Upper lobe of left lung (tissue), 4 donors: ENCODE results near the gene PLA2G5.

Experiments used
- EP300 ChIP-seq, 4 donors: sonication (generic); formaldehyde crosslinking; IDR thresholded peaks; one replicate each; pipeline ENCODE4 v1.5.1; 2017; ENCODE audit warnings: antibody characterized with exemption in 4 of 4, control low read depth in 2 of 4
- POLR2A ChIP-seq, 4 donors: fragments of 450-650 bp; IDR thresholded peaks; one replicate each; pipeline ENCODE4 v1.5.1; 2016 to 2017; ENCODE audit warnings: antibody characterized with exemption in 4 of 4, mild to moderate bottlenecking in 2 of 4
- POLR2AphosphoS5 ChIP-seq, 2 donors: sonication (generic); formaldehyde crosslinking; IDR thresholded peaks; one replicate each; pipeline ENCODE4 v1.5.1; 2017; ENCODE audit warnings: antibody characterized with exemption in 2 of 2
- TF ChIP-seq, protein P1 (sequence below), 6 experiments: fragments of 450-650 bp in 4 of 6; fragments of 200-600 bp in 2 of 6; sonication (generic) in 2 of 6; IDR thresholded peaks; one replicate each; pipeline ENCODE4 v1.5.1; 2016 to 2019; ENCODE audit warnings: antibody characterized with exemption in 6 of 6

DNA sequence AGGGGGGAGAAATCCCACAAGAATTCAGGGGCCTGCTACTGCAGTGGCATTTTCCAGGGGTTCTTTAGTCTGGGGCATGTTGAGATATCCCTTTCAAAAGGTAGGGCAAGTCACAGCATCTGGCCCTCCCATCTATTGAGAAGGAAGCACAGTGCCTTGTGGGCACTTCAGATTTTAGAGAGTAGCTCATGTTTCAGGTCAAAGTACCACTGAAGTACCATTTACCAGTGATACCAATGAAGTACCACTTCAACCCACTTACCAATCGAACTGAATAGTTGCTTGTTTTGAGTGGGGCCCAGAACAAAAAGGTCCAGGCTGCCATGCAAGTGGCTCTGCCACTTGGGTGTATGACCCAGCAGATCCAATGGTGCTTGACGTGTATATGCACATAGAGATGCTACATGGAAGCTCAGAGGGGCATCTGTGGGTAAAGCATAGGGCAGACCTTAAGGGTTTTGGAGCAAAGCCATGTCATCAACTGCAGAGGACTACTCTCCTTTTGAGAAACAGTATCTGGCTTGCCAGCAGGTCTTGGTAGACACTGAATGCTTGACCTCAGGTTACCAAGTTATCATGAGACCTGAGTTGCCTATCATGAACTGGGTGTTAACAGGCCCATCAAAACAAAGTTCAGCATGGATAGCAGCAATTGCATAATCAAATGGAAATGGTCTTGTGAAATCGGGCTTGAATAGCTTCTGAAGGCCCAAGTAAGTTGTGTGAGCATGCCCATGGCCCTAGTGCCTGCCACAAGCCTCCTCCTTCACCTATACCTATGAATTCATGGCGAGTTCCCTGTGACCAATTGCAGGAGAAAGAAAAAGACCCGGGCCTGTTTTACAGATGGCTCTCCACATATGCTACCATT is 25.8 kb downstream of the PLA2G5 start:
- no peak for TF ChIP-seq POLR2A (IDR thresholded peaks at IDR 0.05)
- TF ChIP-seq, protein P1, sequence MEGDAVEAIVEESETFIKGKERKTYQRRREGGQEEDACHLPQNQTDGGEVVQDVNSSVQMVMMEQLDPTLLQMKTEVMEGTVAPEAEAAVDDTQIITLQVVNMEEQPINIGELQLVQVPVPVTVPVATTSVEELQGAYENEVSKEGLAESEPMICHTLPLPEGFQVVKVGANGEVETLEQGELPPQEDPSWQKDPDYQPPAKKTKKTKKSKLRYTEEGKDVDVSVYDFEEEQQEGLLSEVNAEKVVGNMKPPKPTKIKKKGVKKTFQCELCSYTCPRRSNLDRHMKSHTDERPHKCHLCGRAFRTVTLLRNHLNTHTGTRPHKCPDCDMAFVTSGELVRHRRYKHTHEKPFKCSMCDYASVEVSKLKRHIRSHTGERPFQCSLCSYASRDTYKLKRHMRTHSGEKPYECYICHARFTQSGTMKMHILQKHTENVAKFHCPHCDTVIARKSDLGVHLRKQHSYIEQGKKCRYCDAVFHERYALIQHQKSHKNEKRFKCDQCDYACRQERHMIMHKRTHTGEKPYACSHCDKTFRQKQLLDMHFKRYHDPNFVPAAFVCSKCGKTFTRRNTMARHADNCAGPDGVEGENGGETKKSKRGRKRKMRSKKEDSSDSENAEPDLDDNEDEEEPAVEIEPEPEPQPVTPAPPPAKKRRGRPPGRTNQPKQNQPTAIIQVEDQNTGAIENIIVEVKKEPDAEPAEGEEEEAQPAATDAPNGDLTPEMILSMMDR (IDR thresholded peaks at IDR 0.05), result no peak
- TF ChIP-seq POLR2AphosphoS5 (IDR thresholded peaks at IDR 0.05), result peak in 1 of 2 donors; percentile 28
- TF ChIP-seq EP300 (IDR thresholded peaks at IDR 0.05), result peak in 1 of 4 donors; percentile 62
